Calu3 (cell line): ENCODE measurements around the gene CACNB4. TPM values are rescaled to one million over a fixed set of nuclear protein-coding genes. Genes with fewer than 3 reads are reported as not detected.

Experiments used
- BruUV-seq: library from RNA; stranded (reverse); fragments of 400-500 nt; replicated peaks from 2 replicates; lab custom pipeline; 2021; lab: Mats Ljungman, UMichigan
- CTCF ChIA-PET: fragments of 300-600 bp; sonication (Branson Sonifier 250); formaldehyde crosslinking; loops from one replicate; lab custom pipeline; 2022; ENCODE audit warnings: antibody characterized with exemption; lab: Charles Lee
- DNase-seq: peaks from one replicate; pipeline ENCODE4 v3.0.0; 2022
- H3K27ac Mint-ChIP-seq: one replicate; pipeline ENCODE4 v1.8.0; 2022; ENCODE audit warnings: mixed read lengths; ENCODE audit not compliant: unreplicated experiment
- H3K27me3 Mint-ChIP-seq: one replicate; pipeline ENCODE4 v1.8.0; 2022; ENCODE audit warnings: mixed read lengths; ENCODE audit not compliant: unreplicated experiment
- H3K36me3 Mint-ChIP-seq: one replicate; pipeline ENCODE4 v1.8.0; 2022; ENCODE audit warnings: mild to moderate bottlenecking, moderate library complexity, mixed read lengths; ENCODE audit not compliant: insufficient read depth, unreplicated experiment
- H3K4me1 Mint-ChIP-seq: one replicate; pipeline ENCODE4 v1.8.0; 2022; ENCODE audit warnings: mild to moderate bottlenecking, low read depth, mixed read lengths; ENCODE audit not compliant: unreplicated experiment
- H3K4me3 Mint-ChIP-seq: one replicate; pipeline ENCODE4 v1.8.0; 2022; ENCODE audit warnings: mild to moderate bottlenecking, low read depth, moderate library complexity, mixed read lengths; ENCODE audit not compliant: unreplicated experiment
- H3K9me3 Mint-ChIP-seq: one replicate; pipeline ENCODE4 v1.8.0; 2022; ENCODE audit warnings: low read depth, mixed read lengths; ENCODE audit not compliant: unreplicated experiment
- CTCF ChIP-seq: fragments of 200-600 bp; IDR thresholded peaks from one replicate; pipeline ENCODE4 v1.8.0; 2022; ENCODE audit warnings: antibody characterized with exemption; ENCODE audit not compliant: unreplicated experiment
- intact Hi-C: fragments of 100-400 bp; cut with micrococcal nuclease; formaldehyde crosslinking; loops from one replicate; pipeline ENCODE4 v1.10.0; 2022; ENCODE audit not compliant: unreplicated experiment
- total RNA-seq: library from RNA; stranded (reverse); gene quantifications from 2 replicates; pipeline ENCODE4 v1.2.3, GENCODE V29; 2022

CACNB4 gene
- total RNA-seq, 1 experiment from 2014 or later, result 0.33 TPM

GRCh38 chr2:151853070-151853758, 245.6 kb downstream of the CACNB4 start:
- CTCF ChIA-PET, result interaction anchor here (0.6 kb wide), 1 partner anchor 32 kb away, joined by 4 read pairs; no protein-coding TSS in a partner anchor
- intact Hi-C loops, result no loop called here
- DNase-seq, result no peak
- BruUV-seq, result no TSS peak
- peaks cover 7% of the 10 kb centered on the region for H3K4me1 Mint-ChIP-seq
- no peak overlapping the region for H3K27ac Mint-ChIP-seq
- no peaks in the 10 kb centered on the region for H3K9me3 Mint-ChIP-seq
- TF ChIP-seq CTCF, result no peak
- H3K4me3 Mint-ChIP-seq, result no peak overlapping the region
- H3K27me3 Mint-ChIP-seq, result no peaks in the 10 kb centered on the region
- no peaks in the 10 kb centered on the region for H3K36me3 Mint-ChIP-seq

- intact Hi-C loops, result no loop called here
- TF ChIP-seq CTCF, result no peak
- no TSS peak for BruUV-seq
- DNase-seq, result no peak
- Mint-ChIP-seq H3K9me3 (no peaks in the 10 kb centered on the region), H3K36me3 (no peaks in the 10 kb centered on the region), H3K27ac (no peak overlapping the region), H3K27me3 (no peaks in the 10 kb centered on the region), H3K4me3 (no peak overlapping the region), H3K4me1 (peaks cover 7% of the 10 kb centered on the region)
- CTCF ChIA-PET, result no interaction called here
Observed at GRCh38 chr2:151852260-151853069, 246.4 kb downstream of the CACNB4 start.

GRCh38 chr2:151851761-151852160, 247.1 kb downstream of the CACNB4 start:
- Mint-ChIP-seq H3K27me3 (no peaks in the 10 kb centered on the region), H3K4me3 (no peak overlapping the region), H3K36me3 (no peaks in the 10 kb centered on the region), H3K4me1 (peaks cover 7% of the 10 kb centered on the region), H3K9me3 (no peaks in the 10 kb centered on the region), H3K27ac (no peak overlapping the region)
- no peak for DNase-seq
- no TSS peak for BruUV-seq
- TF ChIP-seq CTCF, result no peak
- intact Hi-C loops, result no loop called here
- CTCF ChIA-PET, result no interaction called here

GRCh38 chr2:151849413-151850010, 249.3 kb downstream of the CACNB4 start:
- H3K27me3 Mint-ChIP-seq, result no peaks in the 10 kb centered on the region
- no peak overlapping the region for H3K4me3 Mint-ChIP-seq
- no peak for TF ChIP-seq CTCF
- DNase-seq, result no peak
- no TSS peak for BruUV-seq
- peaks cover 7% of the 10 kb centered on the region for H3K4me1 Mint-ChIP-seq
- intact Hi-C loops, result no loop called here
- H3K36me3 Mint-ChIP-seq, result no peaks in the 10 kb centered on the region
- H3K27ac Mint-ChIP-seq, result no peak overlapping the region
- CTCF ChIA-PET, result interaction anchor here (0.8 kb wide), 1 partner anchor 18 kb away, joined by 5 read pairs; no protein-coding TSS in a partner anchor
- no peaks in the 10 kb centered on the region for H3K9me3 Mint-ChIP-seq
